HEK293 (cell line): ENCODE measurements around the gene GCSAM.

Source experiments
- ZNF426 ChIP-seq: fragments of 450-650 bp; formaldehyde crosslinking; IDR thresholded peaks from 2 replicates; pipeline ENCODE4 v1.5.1; 2017; ENCODE audit warnings: missing biosample characterization, missing genetic modification characterization, mild to moderate bottlenecking, inconsistent platforms, moderate library complexity
- ZNF600 ChIP-seq: fragments of 450-650 bp; formaldehyde crosslinking; IDR thresholded peaks from 2 replicates; pipeline ENCODE4 v1.5.1; 2016; ENCODE audit warnings: missing biosample characterization, missing genetic modification characterization
- TF ChIP-seq, protein P1 (sequence below): fragments of 450-650 bp; formaldehyde crosslinking; IDR thresholded peaks from 2 replicates; pipeline ENCODE4 v1.5.1; 2016; ENCODE audit warnings: missing biosample characterization, missing genetic modification characterization

DNA sequence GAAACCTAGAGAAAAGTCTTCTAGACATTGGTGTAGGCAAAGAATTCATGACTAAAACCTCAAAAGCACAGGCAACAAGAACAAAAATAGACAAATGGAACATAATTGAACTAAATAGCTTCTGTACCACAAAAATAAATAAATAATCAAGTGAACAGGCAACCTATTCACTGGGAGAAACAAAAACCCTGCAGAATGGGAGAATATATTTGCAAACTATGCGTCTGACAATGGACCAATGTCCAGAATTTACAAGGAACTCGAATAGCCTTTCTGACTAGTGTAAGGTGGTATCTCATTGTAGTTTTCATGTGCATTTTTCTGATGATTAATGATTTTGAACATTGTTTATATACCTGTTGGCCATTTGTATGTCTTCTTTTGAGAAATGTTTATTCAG lies 37.0 kb upstream of the GCSAM start:
- TF ChIP-seq, protein P1, sequence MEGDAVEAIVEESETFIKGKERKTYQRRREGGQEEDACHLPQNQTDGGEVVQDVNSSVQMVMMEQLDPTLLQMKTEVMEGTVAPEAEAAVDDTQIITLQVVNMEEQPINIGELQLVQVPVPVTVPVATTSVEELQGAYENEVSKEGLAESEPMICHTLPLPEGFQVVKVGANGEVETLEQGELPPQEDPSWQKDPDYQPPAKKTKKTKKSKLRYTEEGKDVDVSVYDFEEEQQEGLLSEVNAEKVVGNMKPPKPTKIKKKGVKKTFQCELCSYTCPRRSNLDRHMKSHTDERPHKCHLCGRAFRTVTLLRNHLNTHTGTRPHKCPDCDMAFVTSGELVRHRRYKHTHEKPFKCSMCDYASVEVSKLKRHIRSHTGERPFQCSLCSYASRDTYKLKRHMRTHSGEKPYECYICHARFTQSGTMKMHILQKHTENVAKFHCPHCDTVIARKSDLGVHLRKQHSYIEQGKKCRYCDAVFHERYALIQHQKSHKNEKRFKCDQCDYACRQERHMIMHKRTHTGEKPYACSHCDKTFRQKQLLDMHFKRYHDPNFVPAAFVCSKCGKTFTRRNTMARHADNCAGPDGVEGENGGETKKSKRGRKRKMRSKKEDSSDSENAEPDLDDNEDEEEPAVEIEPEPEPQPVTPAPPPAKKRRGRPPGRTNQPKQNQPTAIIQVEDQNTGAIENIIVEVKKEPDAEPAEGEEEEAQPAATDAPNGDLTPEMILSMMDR = no peak
- TF ChIP-seq ZNF426 (no peak), ZNF600 (no peak)
